ENCODE data around the gene RBM43. TPM values are rescaled to one million over a fixed set of nuclear protein-coding genes. Genes with fewer than 3 reads are reported as not detected.
A peak's percentile ranks its signal among the peaks of the same experiment; 100 is the strongest.

The RBM43 gene
- total and polyA plus RNA-seq, 9 of the 15 experiments (the other 6 are each of a cell fraction or from before 2014, with no cell fraction given) = 1.3 to 6.9 (median 3.8) TPM

DNA sequence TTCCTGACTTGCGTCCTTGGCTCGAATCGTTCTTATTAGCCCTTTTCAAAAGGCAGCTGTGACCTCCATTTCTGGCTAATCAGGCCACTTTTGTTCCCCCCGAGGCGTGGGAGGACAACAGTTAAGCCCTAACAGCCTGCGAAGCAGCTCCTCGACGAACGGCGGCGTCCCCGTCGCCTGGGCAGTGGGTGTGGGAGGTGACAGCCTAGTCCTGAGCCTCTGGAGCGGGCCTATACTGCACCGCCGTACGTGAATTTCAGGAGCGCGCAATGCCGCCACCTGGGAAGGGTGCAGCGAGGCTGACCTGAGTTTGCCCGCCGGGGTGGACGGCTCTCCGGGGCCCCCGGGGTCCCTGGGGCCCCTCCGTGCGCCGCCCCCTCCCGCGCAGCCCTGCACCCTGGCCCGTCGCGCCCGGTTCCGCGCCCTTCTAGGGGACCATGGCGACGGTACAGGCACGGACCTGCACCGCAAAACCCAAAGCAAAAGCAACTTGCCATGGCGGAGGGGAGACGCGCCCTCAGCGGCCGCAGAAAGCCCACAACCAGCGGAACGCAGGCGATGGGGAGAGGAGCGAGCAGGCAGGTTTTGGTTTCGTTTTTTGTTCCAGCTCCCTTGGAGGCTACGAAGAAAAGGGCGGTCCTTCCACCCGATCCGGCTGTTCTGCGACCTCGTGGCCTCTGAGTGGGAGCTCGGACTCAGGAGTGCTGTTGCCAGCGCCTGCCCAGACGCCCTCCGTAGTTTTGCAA is at the start of gene RBM43 (continued):
- no peak for TF ChIP-seq TRIM25 (IDR thresholded peaks at IDR 0.05; ENCODE audit: borderline replicate concordance)
- TF ChIP-seq MYC (IDR thresholded peaks at IDR 0.05; ENCODE audit: low read depth, low read length) = peak; percentile 94
- TF ChIP-seq MYC (CRISPR knock-in tag; IDR thresholded peaks at IDR 0.05; ENCODE audit: borderline replicate concordance, low read depth) = no peak
- TF ChIP-seq, protein P1, sequence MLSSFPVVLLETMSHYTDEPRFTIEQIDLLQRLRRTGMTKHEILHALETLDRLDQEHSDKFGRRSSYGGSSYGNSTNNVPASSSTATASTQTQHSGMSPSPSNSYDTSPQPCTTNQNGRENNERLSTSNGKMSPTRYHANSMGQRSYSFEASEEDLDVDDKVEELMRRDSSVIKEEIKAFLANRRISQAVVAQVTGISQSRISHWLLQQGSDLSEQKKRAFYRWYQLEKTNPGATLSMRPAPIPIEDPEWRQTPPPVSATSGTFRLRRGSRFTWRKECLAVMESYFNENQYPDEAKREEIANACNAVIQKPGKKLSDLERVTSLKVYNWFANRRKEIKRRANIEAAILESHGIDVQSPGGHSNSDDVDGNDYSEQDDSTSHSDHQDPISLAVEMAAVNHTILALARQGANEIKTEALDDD (IDR thresholded peaks at IDR 0.05) = no peak; the same call in 1 of the 2 replicates
- no peak for TF ChIP-seq SRSF9 (IDR thresholded peaks at IDR 0.05; ENCODE audit: borderline replicate concordance, low read depth, low read length)
- peak; percentile 25; the same call in 1 of the 2 replicates for TF ChIP-seq BCOR (IDR thresholded peaks at IDR 0.05)
- 0 out of 2 replicates have a peak, but pooled peaks have one; percentile 14 for TF ChIP-seq PTBP1 (IDR thresholded peaks at IDR 0.05; ENCODE audit: low read depth, low read length)
- peak; percentile 95 for TF ChIP-seq EGR1 (conservative IDR thresholded peaks at IDR 0.05)
- TF ChIP-seq ZNF274 (IDR thresholded peaks at IDR 0.05; ENCODE audit: borderline replicate concordance, low read depth, low read length) = no peak
- TF ChIP-seq ETV1 (tag; conservative IDR thresholded peaks at IDR 0.05; ENCODE audit: low read depth) = peak; percentile 42; the same call in 1 of the 2 replicates
- TF ChIP-seq RBM17 (IDR thresholded peaks at IDR 0.05; ENCODE audit: borderline replicate concordance, low read depth, low read length) = no peak
- TF ChIP-seq ATF4 (CRISPR knock-in tag; IDR thresholded peaks at IDR 0.05) = 0 out of 2 replicates have a peak, but pooled peaks have one; percentile 30
- TF ChIP-seq NFIX (CRISPR knock-in tag; IDR thresholded peaks at IDR 0.05; ENCODE audit: low read depth) = no peak
- TF ChIP-seq E2F3 (CRISPR knock-in tag; IDR thresholded peaks at IDR 0.05) = peak; percentile 34; the same call in 1 of the 2 replicates
- TF ChIP-seq CBFA2T3 (IDR thresholded peaks at IDR 0.05) = peak; percentile 58
- peak; percentile 45; the same call in 1 of the 2 replicates for TF ChIP-seq ZNF592 (IDR thresholded peaks at IDR 0.05)
- peak; percentile 50 for TF ChIP-seq TCF3 (CRISPR knock-in tag; IDR thresholded peaks at IDR 0.05)
- peak; percentile 83; the same call in 1 of the 2 replicates for TF ChIP-seq BRD4 (IDR thresholded peaks at IDR 0.05)
- TF ChIP-seq VEZF1 (CRISPR knock-in tag; IDR thresholded peaks at IDR 0.05) = peak; percentile 75

All from K562 (cell line).